Measurements from ENCODE around the gene NANP.

NANP gene

GRCh38 chr20:25571240-25571639 is 52.6 kb downstream of the NANP start:
- no peak for DNase-seq (ENCODE audit: low read depth)

- DNase-seq (ENCODE audit: low read depth) = no peak
Measured at GRCh38 chr20:25570148-25570530, 53.7 kb downstream of the NANP start.

- no peak for DNase-seq (ENCODE audit: low read depth)
Measured at GRCh38 chr20:25567286-25567685, 56.5 kb downstream of the NANP start.

GRCh38 chr20:25566821-25567220 is 57.0 kb downstream of the NANP start:
- DNase-seq (ENCODE audit: low read depth) = no peak

DNA sequence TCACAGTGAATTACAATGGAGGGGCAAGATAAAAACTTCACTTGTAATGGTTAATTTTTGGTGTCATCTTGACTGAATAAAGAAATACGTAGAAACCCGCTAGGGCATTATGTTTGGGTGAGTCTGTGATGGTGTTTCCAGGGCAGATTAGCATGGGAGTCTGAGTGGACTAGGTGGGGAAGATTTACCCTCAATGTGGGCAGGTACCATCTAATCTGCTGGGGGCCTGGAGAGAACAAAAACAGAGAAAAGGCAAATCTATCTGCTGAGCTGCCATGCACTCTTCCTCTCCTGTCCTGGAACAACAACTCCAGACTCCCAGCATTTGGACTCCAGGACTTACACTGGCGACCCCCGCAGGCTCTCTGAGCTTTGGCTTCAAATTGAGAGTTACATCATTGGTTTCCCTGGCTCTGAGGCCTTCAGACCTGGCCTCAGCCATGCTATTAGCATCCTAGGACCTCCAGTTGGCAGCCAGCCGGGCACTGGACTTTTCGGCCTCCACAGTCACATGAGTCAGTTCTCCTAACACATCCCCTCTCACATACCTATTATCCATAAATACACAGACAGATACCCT is 58.1 kb downstream of the NANP start:
- no peak for DNase-seq (ENCODE audit: low read depth)

DNA sequence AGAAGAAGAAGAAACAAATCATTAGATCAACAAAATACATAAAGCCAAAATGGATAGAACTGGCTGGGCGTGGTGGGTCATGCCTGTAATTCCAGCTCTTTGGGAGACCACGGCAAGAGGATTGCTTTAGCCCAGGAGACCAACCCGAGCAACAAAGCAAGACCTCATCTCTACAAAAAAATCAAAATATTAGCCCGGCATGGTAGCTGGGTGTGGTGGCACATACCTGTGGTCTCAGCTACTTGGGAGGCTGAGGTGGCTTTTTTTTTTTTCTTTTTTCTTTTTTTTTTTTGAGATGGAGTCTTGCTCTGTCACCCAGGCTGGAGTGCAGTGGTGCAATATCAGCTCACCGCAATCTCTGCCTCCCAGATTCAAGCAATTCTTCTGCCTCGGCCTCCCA is 59.9 kb downstream of the NANP start:
- DNase-seq (ENCODE audit: low read depth) = no peak

- no peak for DNase-seq (ENCODE audit: low read depth)
Measured at GRCh38 chr20:25563362-25563761, 60.5 kb downstream of the NANP start.

Measured in activated gamma-delta T cell treated with anti-CD3 and anti-CD28 coated beads, Interleukin-2, amount 50 U/mL, for 16 hours (primary cell).